Endothelial cell of umbilical vein (primary cell): ENCODE data around the gene ATL1.

Experiments used
- CTCF ChIP-seq, 2 donors: IDR thresholded peaks; 1 replicate in 1 of 2; 2 replicates in 1 of 2; pipeline ENCODE4 v1.5.1; 2011; ENCODE audit warnings: low read length in 2 of 2, mild to moderate bottlenecking in 2 of 2, moderate library complexity in 2 of 2, control low read depth in 1 of 2, inconsistent platforms in 1 of 2, low read depth in 1 of 2; ENCODE audit not compliant: insufficient read depth in 1 of 2; ENCODE audit errors: extremely low read depth in 1 of 2
- EZH2 ChIP-seq: IDR thresholded peaks from 2 replicates; pipeline ENCODE4 v1.6.1; 2012; ENCODE audit warnings: borderline replicate concordance, low read depth, mild to moderate bottlenecking, moderate library complexity, low read length, inconsistent platforms; ENCODE audit not compliant: severe bottlenecking
- GATA2 ChIP-seq: IDR thresholded peaks from 2 replicates; pipeline ENCODE4 v1.7.0; 2011; ENCODE audit warnings: low read depth, mild to moderate bottlenecking, moderate library complexity, mixed read lengths, low read length; ENCODE audit not compliant: insufficient read length, insufficient read depth
- MYC ChIP-seq: IDR thresholded peaks from one replicate; pipeline ENCODE4 v1.6.1; 2011; ENCODE audit warnings: mild to moderate bottlenecking, low read depth, low read length
- POLR2A ChIP-seq: IDR thresholded peaks from 2 replicates; pipeline ENCODE4 v1.6.1; 2012; ENCODE audit warnings: low read depth, mild to moderate bottlenecking, control low read depth, low read length
- POLR2AphosphoS5 ChIP-seq: IDR thresholded peaks from 2 replicates; pipeline ENCODE4 v1.6.1; 2012; ENCODE audit warnings: low read depth, mild to moderate bottlenecking, control low read depth, low read length, moderate library complexity; ENCODE audit not compliant: insufficient read depth

GRCh38 chr14:50624447-50624846 lies 64.5 kb downstream of the ATL1 start:
- no peak for TF ChIP-seq CTCF (IDR thresholded peaks at IDR 0.05; ENCODE audit: extremely low read depth in 1 of 2, insufficient read depth in 1 of 2, low read depth in 1 of 2, low read length in 2 of 2)
- TF ChIP-seq POLR2A = no peak
- TF ChIP-seq GATA2 = no peak
- no peak for TF ChIP-seq EZH2
- TF ChIP-seq POLR2AphosphoS5 = no peak
- no peak for TF ChIP-seq MYC
